K562 (cell line): ENCODE measurements around the gene SLC25A44. TPM values are rescaled to one million over a fixed set of nuclear protein-coding genes. Genes with fewer than 3 reads are reported as not detected.

Experiments
- ATAC-seq: fragments of 200-7000 bp; cut with Tn5 transposase; 3 replicates; pipeline ENCODE4 v1.9.1; 2020; ENCODE audit warnings: moderate library complexity
- BruUV-seq: library from RNA; stranded (reverse); fragments of 400-500 nt; replicated peaks from 2 replicates; lab custom pipeline; 2021; lab: Mats Ljungman, UMichigan
- CTCF ChIA-PET: fragments of 300-600 bp; formaldehyde crosslinking; extraction: SDS; loops from one replicate; lab custom pipeline; 2021; ENCODE audit warnings: low intra/inter-chr PET ratio; lab: Yijun Ruan, JAX
- POLR2A ChIA-PET: fragments of 300-600, 350-650 bp; sonication (Branson Sonifier 250); formaldehyde crosslinking; extraction: SDS; loops from one replicate; lab custom pipeline; 2021; ENCODE audit warnings: antibody characterized with exemption, inconsistent platforms; lab: Yijun Ruan, JAX
- DNase-seq, 4 experiments: peaks; one replicate each; pipeline versions ENCODE4 v3.0.0 to v3.0.0-alpha.2; 2011 to 2018; ENCODE audit warnings: low spot score in 3 of 4, mixed read lengths in 3 of 4; ENCODE audit errors: extremely low read depth in 1 of 4
- FAIRE-seq: peaks from 2 replicates; lab custom pipeline; 2011; peaks lifted over from hg19 to GRCh38; lab: Jason Lieb, UNC
- H2AFZ ChIP-seq: 2 replicates; pipeline ENCODE4 v1.6.0; 2011; ENCODE audit warnings: low read depth, low read length, control low read depth, inconsistent platforms
- H3K27ac ChIP-seq: fragments of 200-600 bp; 3 replicates; pipeline ENCODE4 v1.8.0; 2011; ENCODE audit warnings: low read depth, mild to moderate bottlenecking, control low read depth, inconsistent platforms, low read length, moderate library complexity, mixed read lengths; ENCODE audit errors: extremely low read depth
- H3K27me3 ChIP-seq, 2 experiments: fragments of 300-600 bp in 1 of 2; 2 replicates in 1 of 2; 3 replicates in 1 of 2; pipeline versions ENCODE4 v1.6.0 to v1.8.0; 2011; ENCODE audit warnings: inconsistent platforms in 2 of 2, low read length in 2 of 2, mild to moderate bottlenecking in 1 of 2, mixed read lengths in 1 of 2, moderate library complexity in 1 of 2; ENCODE audit not compliant: control insufficient read depth in 2 of 2, insufficient read depth in 2 of 2
- H3K36me3 ChIP-seq: fragments of 300-600 bp; 3 replicates; pipeline ENCODE4 v1.8.0; 2011; ENCODE audit warnings: mild to moderate bottlenecking, low read length, inconsistent platforms; ENCODE audit not compliant: control insufficient read depth, insufficient read depth
- H3K4me1 ChIP-seq, 2 experiments: fragments of 200-600 bp in 1 of 2; replicated peaks in 1 of 2; 2 replicates in 1 of 2; 3 replicates in 1 of 2; pipeline versions ENCODE4 v1.5.1 to v1.8.0; 2011; ENCODE audit warnings: inconsistent platforms in 2 of 2, low read length in 2 of 2, mild to moderate bottlenecking in 1 of 2, mixed read lengths in 1 of 2, moderate library complexity in 1 of 2; ENCODE audit not compliant: control insufficient read depth in 2 of 2, insufficient read depth in 2 of 2
- H3K4me2 ChIP-seq: 2 replicates; pipeline ENCODE4 v1.6.1; 2011; ENCODE audit warnings: low read length, control low read depth, inconsistent platforms, mixed read lengths; ENCODE audit not compliant: insufficient read depth
- H3K4me3 ChIP-seq: fragments of 200-600 bp; sonication (generic), shearing (Covaris generic); 2 replicates; pipeline ENCODE4 v1.5.1; 2016; ENCODE audit warnings: control low read depth, inconsistent platforms
- H3K79me2 ChIP-seq: fragments of 200-600 bp; 3 replicates; pipeline ENCODE4 v1.8.0; 2011; ENCODE audit warnings: low read length, inconsistent platforms; ENCODE audit not compliant: control insufficient read depth, insufficient read depth
- H3K9ac ChIP-seq, 2 experiments: 2 replicates each; pipeline versions ENCODE4 v1.6.0 to v1.6.1; 2011; ENCODE audit warnings: low read depth in 2 of 2, low read length in 2 of 2, control low read depth in 1 of 2, inconsistent platforms in 1 of 2, mild to moderate bottlenecking in 1 of 2, mixed read lengths in 1 of 2; ENCODE audit not compliant: insufficient read depth in 1 of 2
- H3K9me1 ChIP-seq: one replicate; pipeline ENCODE4 v1.6.0; 2011; ENCODE audit warnings: inconsistent platforms, mild to moderate bottlenecking, low read length, moderate library complexity; ENCODE audit not compliant: control insufficient read depth, insufficient read depth
- H3K9me3 ChIP-seq: replicated peaks from 2 replicates; pipeline ENCODE4 v1.5.1; 2011; ENCODE audit warnings: low read depth, low read length, inconsistent platforms; ENCODE audit not compliant: control insufficient read depth, insufficient read depth
- H4K20me1 ChIP-seq: replicated peaks from 2 replicates; pipeline ENCODE4 v1.6.1; 2011; ENCODE audit warnings: low read length, inconsistent platforms, mixed read lengths; ENCODE audit not compliant: control insufficient read depth, insufficient read depth
- BRF1 ChIP-seq: IDR thresholded peaks from 3 replicates; pipeline ENCODE4 v1.6.1; 2011; ENCODE audit warnings: borderline replicate concordance, mild to moderate bottlenecking; ENCODE audit not compliant: insufficient read length; ENCODE audit errors: extremely low read depth
- CBX5 ChIP-seq: IDR thresholded peaks from 2 replicates; pipeline ENCODE4 v1.6.1; 2014; ENCODE audit warnings: low read depth, borderline replicate concordance
- CCAR2 ChIP-seq: fragments of 200-400 bp; formaldehyde crosslinking; IDR thresholded peaks from 2 replicates; pipeline ENCODE4 v1.6.1; 2017; ENCODE audit warnings: mild to moderate bottlenecking, low read depth, low read length
- E2F8 ChIP-seq: fragments of 450-650 bp; IDR thresholded peaks from 2 replicates; pipeline ENCODE4 v1.7.1; 2018; ENCODE audit warnings: mild to moderate bottlenecking, low read depth; ENCODE audit not compliant: partially characterized antibody
- EWSR1 ChIP-seq: fragments of 450-650 bp; IDR thresholded peaks from 2 replicates; pipeline ENCODE4 v1.6.1; 2018; ENCODE audit warnings: borderline replicate concordance, mild to moderate bottlenecking, low read depth, moderate library complexity; ENCODE audit not compliant: partially characterized antibody
- NFXL1 ChIP-seq: fragments of 450-650 bp; formaldehyde crosslinking; IDR thresholded peaks from 2 replicates; pipeline ENCODE4 v1.4.0; 2021; ENCODE audit warnings: mild to moderate bottlenecking
- OTX1 ChIP-seq: fragments of 450-650 bp; formaldehyde crosslinking; IDR thresholded peaks from 2 replicates; pipeline ENCODE4 v1.4.0; 2022; ENCODE audit warnings: mild to moderate bottlenecking
- PPARD ChIP-seq: fragments of 250-450 bp; sonication (Bioruptor Pico); IDR thresholded peaks from 2 replicates; pipeline ENCODE4 v1.8.0; 2022; ENCODE audit warnings: inconsistent platforms, mild to moderate bottlenecking, moderate library complexity
- SMAD3 ChIP-seq: fragments of 450-650 bp; formaldehyde crosslinking; conservative IDR thresholded peaks from 2 replicates; pipeline ENCODE4 v1.4.0; 2020; ENCODE audit warnings: mild to moderate bottlenecking
- TGIF2 ChIP-seq: sonication (generic); formaldehyde crosslinking; IDR thresholded peaks from 2 replicates; pipeline ENCODE4 v1.8.1; 2022; ENCODE audit warnings: mild to moderate bottlenecking, missing genetic modification reagents, moderate library complexity
- TOE1 ChIP-seq, 2 experiments: fragments of 450-650 bp in 1 of 2; sonication (generic) in 1 of 2; formaldehyde crosslinking in 1 of 2; IDR thresholded peaks; 2 replicates each; pipeline versions ENCODE4 v1.7.1 to v1.8.0; 2016 to 2022; ENCODE audit warnings: borderline replicate concordance in 2 of 2, mild to moderate bottlenecking in 2 of 2, antibody characterized with exemption in 1 of 2, inconsistent platforms in 1 of 2, low read depth in 1 of 2, missing genetic modification reagents in 1 of 2, moderate library complexity in 1 of 2
- TRIM24 ChIP-seq, 2 experiments: fragments of 450-650 bp; IDR thresholded peaks; 2 replicates each; pipeline ENCODE4 v1.6.1; 2016
- ZNF165 ChIP-seq: fragments of 250-450 bp; sonication (Bioruptor Pico); IDR thresholded peaks from 2 replicates; pipeline ENCODE4 v1.4.0; 2020; ENCODE audit warnings: borderline replicate concordance
- ZNF431 ChIP-seq: sonication (generic); formaldehyde crosslinking; IDR thresholded peaks from 2 replicates; pipeline ENCODE4 v1.8.0; 2022; ENCODE audit warnings: mild to moderate bottlenecking, missing genetic modification reagents
- ZNF436 ChIP-seq: fragments of 250-450, 450-650 bp; sonication (Bioruptor Pico); formaldehyde crosslinking; IDR thresholded peaks from 2 replicates; pipeline ENCODE4 v1.7.0; 2020; ENCODE audit warnings: mild to moderate bottlenecking
- ZNF778 ChIP-seq: fragments of 450-650 bp; formaldehyde crosslinking; IDR thresholded peaks from 2 replicates; pipeline ENCODE4 v1.4.0; 2020; ENCODE audit warnings: mild to moderate bottlenecking, moderate library complexity
- whole genome bisulfite sequencing: fragments of 100-300 bp; shearing (Covaris generic); methylation state at CpG from one replicate; pipeline ENCODE4 v1.1.6; 2016; ENCODE audit warnings: low coverage, mixed read lengths; ENCODE audit not compliant: insufficient coverage; ENCODE audit errors: missing lambda C conversion rate; 5-methylcytosine and 5-hydroxymethylcytosine counted together
- in situ Hi-C: fragments of 300-500 bp; cut with MboI; formaldehyde crosslinking; loops from 4 replicates; pipeline ENCODE4 v1.15.0; 2018; ENCODE audit warnings: inconsistent platforms, mixed read lengths
- intact Hi-C: fragments of 100-400 bp; cut with micrococcal nuclease; formaldehyde crosslinking; loops from 2 replicates; pipeline ENCODE4 v1.14.2; 2022
- polyA plus RNA-seq, 8 experiments: library from polyadenylated mRNA; depleted of rRNA in 4 of 8; stranded (reverse) in 5 of 8; unstranded in 3 of 8; fragments of >200 nt; fragmentation: Nextera tagmentation in 2 of 8; fragmentation: Illumina TruSeq in 1 of 8; extraction: Ambion mirVana in 2 of 8; extraction: Trizol in 1 of 8; gene quantifications; 2 replicates each; pipeline versions ENCODE4 v1.2.1 to v1.2.3, GENCODE V29; 2011 to 2014; ENCODE audit warnings: inconsistent platforms in 1 of 8, missing spikeins in 1 of 8
- total RNA-seq, 7 experiments: library from RNA; depleted of rRNA in 6 of 7; stranded (reverse); fragments of >200 nt in 6 of 7; fragmentation: Illumina TruSeq in 2 of 7; extraction: Trizol in 2 of 7; gene quantifications; 2 replicates each; pipeline versions ENCODE4 v1.2.1 to v1.2.3, GENCODE V29; 2011 to 2021; ENCODE audit warnings: low replicate concordance in 1 of 7
- TF ChIP-seq, protein P1 (sequence below): fragments of 450-650 bp; conservative IDR thresholded peaks from 2 replicates; pipeline ENCODE4 v1.6.1; 2016; ENCODE audit warnings: missing genetic modification characterization, low read depth, mild to moderate bottlenecking, control low read depth, missing compliant biosample characterization

The SLC25A44 gene
- total and polyA plus RNA-seq, 9 of the 15 experiments (the other 6 are each of a cell fraction or from before 2014, with no cell fraction given), result 4.4 to 22.8 (median 12.5) TPM

DNA sequence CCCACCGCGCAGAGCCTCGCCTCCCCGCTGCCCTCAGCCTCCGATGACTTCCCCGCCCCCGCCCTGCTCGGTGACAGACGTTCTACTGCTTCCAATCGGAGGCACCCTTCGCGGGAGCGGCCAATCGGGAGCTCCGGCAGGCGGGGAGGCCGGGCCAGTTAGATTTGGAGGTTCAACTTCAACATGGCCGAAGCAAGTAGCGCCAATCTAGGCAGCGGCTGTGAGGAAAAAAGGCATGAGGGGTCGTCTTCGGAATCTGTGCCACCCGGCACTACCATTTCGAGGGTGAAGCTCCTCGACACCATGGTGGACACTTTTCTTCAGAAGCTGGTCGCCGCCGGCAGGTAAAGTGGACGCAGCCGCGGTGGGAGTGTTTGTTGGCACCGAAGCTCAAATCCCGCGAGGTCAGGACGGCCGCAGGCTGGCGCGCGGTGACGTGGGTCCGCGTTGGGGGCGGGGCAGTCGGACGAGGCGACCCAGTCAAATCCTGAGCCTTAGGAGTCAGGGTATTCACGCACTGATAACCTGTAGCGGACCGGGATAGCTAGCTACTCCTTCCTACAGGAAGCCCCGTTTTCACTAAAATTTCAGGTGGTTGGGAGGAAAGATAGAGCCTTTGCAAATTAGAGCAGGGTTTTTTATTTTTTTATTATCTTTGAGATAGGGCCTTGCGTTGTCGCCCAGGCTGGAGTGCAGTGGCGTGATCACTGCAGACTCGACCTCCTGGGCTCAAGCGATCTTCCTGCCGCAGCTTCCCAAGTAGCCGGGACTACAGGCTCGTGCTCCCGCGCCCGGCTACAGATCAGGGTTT is 19.1 kb downstream of the SLC25A44 start, which contains the start of gene PMF1:
TSS of gene PMF1 (plus strand) at position 175 of the 811 bp plus-strand sequence. CDS start at position 184, 9 bp downstream.
- POLR2A ChIA-PET, result interaction anchor here (0.6 to 2.9 kb wide), 37 partner anchors 9 to 704 kb away, joined by 3 to 62 read pairs (median 4); partner anchors contain the start of genes LMNA, PAQR6, SLC25A44 and SMG5
- FAIRE-seq (no peak), DNase-seq (peak; percentile 97 to 99 (median 98)), ATAC-seq (peak; percentile 98)
- Histone ChIP-seq H3K4me1 (peaks cover 11 to 17% of the 10 kb centered on the region in 2 experiments; a peak in 4 of 5 replicates), H3K9me3 (no peaks in the 10 kb centered on the region), H3K79me2 (peaks cover 31% of the 10 kb centered on the region), H3K9me1 (no peaks in the 10 kb centered on the region), H2AFZ (peak within 1 kb of the TSS; percentile 100), H3K27me3 (no peaks in the 10 kb centered on the region), H4K20me1 (no peaks in the 10 kb centered on the region), H3K9ac (peak within 1 kb of the TSS; percentile 97 to 99), H3K36me3 (peaks cover 55% of the 10 kb centered on the region), H3K4me2 (peak within 1 kb of the TSS; percentile 97), H3K27ac (peak within 1 kb of the TSS; percentile 100), H3K4me3 (peak within 1 kb of the TSS; percentile 78)
- CTCF ChIA-PET, result no interaction called here
- in situ Hi-C loops (no loop called here), intact Hi-C loops (loop anchor here (2.0 to 5.0 kb wide), 2 partner anchors 20 to 66 kb away; no protein-coding TSS in a partner anchor)
- WGBS, result under 1% methylated on average over 50 of the region's 61 CpGs
- TSS peak; percentile 82 for BruUV-seq
- TF ChIP-seq ZNF431 (CRISPR knock-in tag), result peak; percentile 72; the same call in 1 of the 2 replicates
- TF ChIP-seq, protein P1, sequence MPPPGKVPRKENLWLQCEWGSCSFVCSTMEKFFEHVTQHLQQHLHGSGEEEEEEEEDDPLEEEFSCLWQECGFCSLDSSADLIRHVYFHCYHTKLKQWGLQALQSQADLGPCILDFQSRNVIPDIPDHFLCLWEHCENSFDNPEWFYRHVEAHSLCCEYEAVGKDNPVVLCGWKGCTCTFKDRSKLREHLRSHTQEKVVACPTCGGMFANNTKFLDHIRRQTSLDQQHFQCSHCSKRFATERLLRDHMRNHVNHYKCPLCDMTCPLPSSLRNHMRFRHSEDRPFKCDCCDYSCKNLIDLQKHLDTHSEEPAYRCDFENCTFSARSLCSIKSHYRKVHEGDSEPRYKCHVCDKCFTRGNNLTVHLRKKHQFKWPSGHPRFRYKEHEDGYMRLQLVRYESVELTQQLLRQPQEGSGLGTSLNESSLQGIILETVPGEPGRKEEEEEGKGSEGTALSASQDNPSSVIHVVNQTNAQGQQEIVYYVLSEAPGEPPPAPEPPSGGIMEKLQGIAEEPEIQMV (tag), result no peak
- TF ChIP-seq NFXL1, result no peak
- 0 out of 2 replicates have a peak, but pooled peaks have one; percentile 52 for TF ChIP-seq SMAD3
- TF ChIP-seq ZNF436, result no peak
- TF ChIP-seq TRIM24 (IDR thresholded peaks at IDR 0.05), result no peak
- no peak; the same call in 1 of the 2 replicates for TF ChIP-seq TGIF2 (CRISPR knock-in tag)
- TF ChIP-seq CCAR2, result no peak
- TF ChIP-seq EWSR1, result no peak
- TF ChIP-seq BRF1, result no peak
- 0 out of 2 replicates have a peak, but pooled peaks have one; percentile 13 for TF ChIP-seq TOE1 (IDR thresholded peaks at IDR 0.05; ENCODE audit: borderline replicate concordance)
- TF ChIP-seq TOE1 (CRISPR knock-in tag; IDR thresholded peaks at IDR 0.05; ENCODE audit: borderline replicate concordance, low read depth), result no peak
- no peak for TF ChIP-seq ZNF165 (CRISPR knock-in tag)
- TF ChIP-seq OTX1 (CRISPR knock-in tag), result no peak
- TF ChIP-seq PPARD, result no peak
- TF ChIP-seq CBX5, result no peak
- peak; percentile 80 for TF ChIP-seq E2F8
- no peak for TF ChIP-seq ZNF778
